HG02642 (cell line): ENCODE measurements around the gene DPPA4.
"Not testable (repeated sequence)": the region's sequence is repeated elsewhere in the genome, so short reads cannot be mapped to it uniquely, and the experiment has no call there.

Experiments used
- ATAC-seq: cut with Tn5 transposase; IDR thresholded peaks from one replicate; pipeline ENCODE4 v1.9.1; 2021; ENCODE audit warnings: mild to moderate bottlenecking; ENCODE audit not compliant: unreplicated experiment, poor library complexity

DPPA4 gene, protein sequence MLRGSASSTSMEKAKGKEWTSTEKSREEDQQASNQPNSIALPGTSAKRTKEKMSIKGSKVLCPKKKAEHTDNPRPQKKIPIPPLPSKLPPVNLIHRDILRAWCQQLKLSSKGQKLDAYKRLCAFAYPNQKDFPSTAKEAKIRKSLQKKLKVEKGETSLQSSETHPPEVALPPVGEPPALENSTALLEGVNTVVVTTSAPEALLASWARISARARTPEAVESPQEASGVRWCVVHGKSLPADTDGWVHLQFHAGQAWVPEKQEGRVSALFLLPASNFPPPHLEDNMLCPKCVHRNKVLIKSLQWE

GRCh38 chr3:109337393-109337792 is at the start of gene DPPA4:
TSS of gene DPPA4 (minus strand) at chr3:109337546. CDS start at chr3:109337517, 29 bp downstream.
- ATAC-seq, result no peak

- ATAC-seq, result no peak
These were observed 48.3 kb upstream of the DPPA4 start for GRCh38 chr3:109385442-109386318.

- no peak for ATAC-seq
These were observed 46.8 kb upstream of the DPPA4 start for GRCh38 chr3:109384164-109384563.

GRCh38 chr3:109382588-109382987 is 45.2 kb upstream of the DPPA4 start:
- no peak for ATAC-seq

- no peak for ATAC-seq
These were observed 38.6 kb upstream of the DPPA4 start for GRCh38 chr3:109375975-109376374.

GRCh38 chr3:109374434-109374833 is 37.1 kb upstream of the DPPA4 start:
- ATAC-seq, result not testable (repeated sequence)

DNA sequence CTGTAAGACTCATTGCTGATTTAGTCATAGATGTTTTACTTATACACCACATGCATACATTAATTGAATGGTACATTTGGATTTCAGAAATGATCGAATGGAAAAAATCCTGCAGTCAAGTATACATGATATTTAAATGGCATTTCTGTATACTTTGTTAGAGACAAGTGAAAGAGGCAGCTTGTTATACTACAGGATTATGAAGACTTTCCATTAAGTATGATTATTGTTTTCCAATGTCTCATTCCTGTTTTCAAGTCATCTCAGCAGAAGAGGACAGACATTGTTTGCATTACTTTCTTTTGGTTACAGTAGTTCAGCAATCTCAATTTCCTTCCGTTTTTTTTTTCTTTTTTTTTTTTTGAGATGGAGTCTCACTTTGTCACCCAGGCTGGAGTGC is 36.6 kb upstream of the DPPA4 start:
- ATAC-seq, result no peak

DNA sequence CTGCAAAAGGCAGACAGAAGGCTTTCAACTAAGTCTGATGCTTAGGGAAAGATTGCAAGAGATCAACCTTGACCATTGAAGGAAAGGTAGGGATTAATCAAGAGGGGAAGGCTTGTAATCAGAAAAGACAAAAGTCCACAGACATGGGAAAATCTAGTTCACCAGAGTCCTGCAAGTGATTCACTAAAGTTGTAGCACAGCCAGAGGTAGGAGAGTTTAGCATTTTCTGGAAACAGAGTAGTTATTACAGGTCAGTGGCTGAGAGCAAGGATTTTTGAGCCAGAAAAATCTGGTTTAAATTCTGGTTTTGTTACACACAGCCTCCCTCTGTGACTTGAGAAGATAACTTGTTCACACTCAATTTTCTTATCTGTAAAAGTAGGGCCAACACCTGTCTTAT is 35.3 kb upstream of the DPPA4 start:
- ATAC-seq, result no peak

- ATAC-seq, result no peak
These were observed 32.2 kb upstream of the DPPA4 start for GRCh38 chr3:109369510-109369909.

DNA sequence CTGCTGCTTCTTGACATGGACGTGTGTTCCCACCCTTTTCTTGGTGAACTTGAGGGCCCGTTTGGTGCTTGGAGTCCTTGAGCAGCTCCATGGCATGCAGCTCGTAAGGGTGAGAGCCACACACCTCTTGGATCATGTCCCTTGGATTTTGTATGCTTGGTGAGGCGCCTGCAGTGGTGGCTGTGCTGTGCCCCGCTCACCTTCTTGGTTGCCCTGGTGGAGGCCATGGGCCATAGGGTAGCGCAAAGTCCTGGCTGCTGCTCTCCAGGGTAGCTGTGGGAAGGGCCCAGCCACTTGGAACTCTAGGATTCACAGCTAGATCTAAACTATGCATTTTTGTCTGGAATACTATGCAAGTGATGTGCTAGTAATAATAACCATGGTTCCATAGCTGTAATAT is 26.7 kb upstream of the DPPA4 start:
- ATAC-seq, result no peak

- ATAC-seq, result no peak
These were observed 26.3 kb upstream of the DPPA4 start for GRCh38 chr3:109363634-109364033.

DNA sequence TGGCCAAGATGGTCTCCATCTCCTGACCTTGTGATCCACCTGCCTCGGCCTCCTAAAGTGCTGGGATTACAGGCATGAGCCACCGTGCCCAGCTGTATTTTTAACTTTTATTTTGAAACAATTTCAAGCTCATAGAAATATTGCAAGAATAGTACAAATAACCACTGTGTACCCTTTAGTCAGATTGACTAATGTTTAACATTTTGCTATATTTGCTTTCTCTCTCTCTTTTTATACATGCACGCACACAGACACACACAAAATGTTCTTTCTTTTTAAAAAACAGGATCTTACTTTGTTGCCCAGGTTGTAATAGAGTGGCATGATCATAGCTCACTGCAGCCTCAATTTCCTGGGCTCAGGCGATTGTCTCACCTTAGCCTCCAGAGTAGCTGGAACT is 25.5 kb upstream of the DPPA4 start:
- no peak for ATAC-seq

DNA sequence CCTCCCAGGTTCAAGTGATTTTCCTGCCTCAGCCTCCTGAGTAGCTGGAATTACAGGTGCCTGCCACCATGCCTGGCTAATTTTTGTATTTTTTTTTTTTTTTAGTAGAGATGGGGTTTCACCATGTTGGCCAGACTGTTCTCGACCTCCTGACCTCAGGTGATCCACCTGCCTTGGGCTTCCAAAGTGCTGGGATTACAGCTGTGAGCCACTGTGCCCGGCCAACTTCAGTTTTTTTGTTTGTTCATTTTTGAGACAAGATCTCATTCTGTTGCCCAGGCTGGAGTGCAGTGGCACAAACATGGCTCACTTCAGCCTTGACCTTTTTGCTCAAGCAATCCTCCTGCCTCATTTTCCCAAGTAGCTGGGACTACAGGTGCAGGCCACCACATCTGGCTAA is 21.5 kb upstream of the DPPA4 start:
- not testable (repeated sequence) for ATAC-seq

DNA sequence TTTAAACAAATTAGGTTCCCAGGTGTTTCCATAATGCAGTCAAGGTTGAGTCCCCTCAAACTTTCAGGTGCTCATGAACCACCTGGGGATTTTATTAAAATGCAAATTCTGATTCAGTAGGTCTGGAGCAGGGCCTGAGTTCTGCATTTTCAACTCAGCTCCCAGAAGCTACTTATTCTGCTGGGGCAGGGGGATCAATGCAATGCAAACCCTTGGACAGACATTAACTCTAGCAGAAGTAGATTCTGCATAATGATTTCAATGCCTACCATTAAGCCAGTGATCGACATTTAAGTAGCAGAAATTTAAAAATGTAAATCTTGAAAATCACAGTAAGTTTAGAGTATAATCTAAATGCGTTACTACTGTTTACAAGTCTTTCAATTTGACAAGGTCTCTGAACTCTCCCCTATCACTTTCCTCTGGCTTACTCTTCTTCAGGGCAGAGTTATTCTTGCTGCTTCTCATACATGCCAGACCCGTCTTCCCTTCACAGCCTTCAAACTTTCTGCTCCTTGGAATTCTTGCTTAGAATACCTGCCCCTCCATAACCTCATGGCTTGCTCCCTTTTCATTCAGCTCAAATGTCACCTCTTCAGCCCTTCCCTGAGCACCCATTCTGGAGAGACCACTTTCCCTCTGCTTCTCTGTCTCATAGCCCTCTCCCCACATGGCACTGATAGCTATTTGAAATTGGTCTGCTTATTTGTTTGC is 19.3 kb upstream of the DPPA4 start:
- ATAC-seq, result no peak

DNA sequence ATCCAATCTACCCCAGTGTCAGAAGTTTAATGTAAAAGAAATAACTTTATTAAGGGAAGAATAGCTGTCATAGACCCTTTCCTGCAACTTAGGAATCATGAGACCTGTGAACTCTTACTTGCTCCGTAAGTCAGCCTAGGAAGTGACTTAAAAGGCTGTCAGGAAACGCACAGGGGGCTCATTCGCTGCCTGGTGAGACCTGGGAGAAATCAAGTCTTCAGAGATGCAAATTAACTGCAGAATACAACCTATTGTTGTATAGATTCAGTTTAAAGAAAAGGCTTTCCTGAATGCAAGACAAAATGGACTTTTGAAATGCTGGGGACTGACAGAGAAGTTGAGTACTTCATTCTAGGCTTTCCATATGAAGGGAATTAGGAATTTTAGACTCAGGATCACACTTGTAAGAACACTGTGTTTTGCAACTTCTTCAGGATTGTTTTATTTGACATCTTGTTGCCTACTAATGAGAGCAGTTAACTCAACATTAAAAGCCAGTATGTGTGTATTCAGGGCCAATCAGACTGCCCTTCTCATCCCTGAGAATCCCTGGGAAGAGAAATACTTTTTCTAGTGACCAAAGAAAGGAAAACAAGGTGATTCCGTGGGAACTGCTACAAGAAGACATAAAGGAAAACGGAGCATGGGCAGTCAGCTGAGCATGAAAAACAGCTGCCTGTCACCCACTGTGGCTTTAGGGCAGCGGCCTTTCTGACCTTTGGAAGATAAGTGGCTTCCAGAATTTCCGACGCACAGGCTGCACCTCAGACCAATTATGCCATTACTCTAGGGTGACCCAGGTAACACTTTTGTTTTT is 18.5 kb upstream of the DPPA4 start:
- ATAC-seq, result no peak

- ATAC-seq, result no peak
These were observed 15.7 kb upstream of the DPPA4 start for GRCh38 chr3:109353057-109353456.

DNA sequence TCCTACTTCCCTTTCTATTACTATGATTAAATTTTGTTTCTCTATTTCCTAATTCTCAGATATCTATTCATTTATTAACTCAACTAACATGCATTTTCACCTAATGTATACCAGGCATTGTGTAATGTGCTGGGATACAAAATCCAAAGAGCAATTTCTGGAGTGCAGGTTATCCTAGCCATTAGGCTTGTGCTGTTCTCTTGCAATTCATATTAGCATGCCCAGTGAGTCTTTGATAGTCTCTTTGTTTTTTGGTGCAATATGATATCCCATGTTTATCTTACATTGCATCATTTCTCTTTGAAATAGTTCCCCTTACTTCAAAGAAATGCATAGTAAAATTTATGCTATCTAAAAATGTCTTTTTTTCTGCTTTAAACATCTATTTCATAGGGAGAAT is 13.9 kb upstream of the DPPA4 start:
- ATAC-seq, result no peak

GRCh38 chr3:109346770-109347295 is 9.5 kb upstream of the DPPA4 start:
- no peak for ATAC-seq

GRCh38 chr3:109346099-109346498 is 8.8 kb upstream of the DPPA4 start:
- ATAC-seq, result no peak
